HepG2 (cell line): ENCODE results near the gene PPM1M. TPM values are rescaled to one million over a fixed set of nuclear protein-coding genes. Genes with fewer than 3 reads are reported as not detected.
A peak's percentile ranks its signal among the peaks of the same experiment; 100 is the strongest.

ENCODE experiments used
- CBX5 ChIP-seq: sonication (generic); formaldehyde crosslinking; IDR thresholded peaks from 2 replicates; pipeline ENCODE4 v1.4.0; 2020; ENCODE audit warnings: missing genetic modification reagents, borderline replicate concordance
- CREBL2 ChIP-seq: sonication (generic); formaldehyde crosslinking; IDR thresholded peaks from 2 replicates; pipeline ENCODE4 v1.8.1; 2023; ENCODE audit warnings: missing genetic modification reagents, mild to moderate bottlenecking, borderline replicate concordance
- DR1 ChIP-seq: sonication (generic); formaldehyde crosslinking; IDR thresholded peaks from 2 replicates; pipeline ENCODE4 v1.8.0; 2021; ENCODE audit warnings: mild to moderate bottlenecking, missing genetic modification reagents, inconsistent platforms
- ETV6 ChIP-seq: sonication (generic); formaldehyde crosslinking; conservative IDR thresholded peaks from 2 replicates; pipeline ENCODE4 v1.4.0; 2020; ENCODE audit warnings: missing genetic modification reagents
- HMG20B ChIP-seq: conservative IDR thresholded peaks from 2 replicates; pipeline ENCODE4 v1.6.1; 2016; ENCODE audit warnings: missing genetic modification reagents, missing compliant biosample characterization
- HOMEZ ChIP-seq: IDR thresholded peaks from 2 replicates; pipeline ENCODE4 v1.6.1; 2016; ENCODE audit warnings: low read depth
- KAT7 ChIP-seq: IDR thresholded peaks from 2 replicates; pipeline ENCODE4 v1.6.1; 2018; ENCODE audit warnings: borderline replicate concordance, missing compliant biosample characterization
- MTF1 ChIP-seq: sonication (generic); formaldehyde crosslinking; IDR thresholded peaks from 2 replicates; pipeline ENCODE4 v1.5.0; 2020; ENCODE audit warnings: missing genetic modification reagents
- NBN ChIP-seq: fragments of 450-650 bp; conservative IDR thresholded peaks from 2 replicates; pipeline ENCODE4 v1.6.1; 2017
- PAX8 ChIP-seq: sonication (generic); formaldehyde crosslinking; IDR thresholded peaks from 2 replicates; pipeline ENCODE4 v1.8.0; 2022; ENCODE audit warnings: mild to moderate bottlenecking, missing genetic modification reagents, borderline replicate concordance
- PHF8 ChIP-seq: sonication (generic); formaldehyde crosslinking; IDR thresholded peaks from 2 replicates; pipeline ENCODE4 v1.5.0; 2020; ENCODE audit warnings: missing genetic modification reagents
- POLR2AphosphoS2 ChIP-seq: IDR thresholded peaks from 2 replicates; pipeline ENCODE4 v1.6.1; 2011; ENCODE audit warnings: low read depth, low read length, improper control_type of control experiment
- SALL1 ChIP-seq: sonication (generic); formaldehyde crosslinking; IDR thresholded peaks from 2 replicates; pipeline ENCODE4 v1.8.0; 2022; ENCODE audit warnings: mild to moderate bottlenecking, missing genetic modification reagents
- SCMH1 ChIP-seq: sonication (generic); formaldehyde crosslinking; IDR thresholded peaks from 2 replicates; pipeline ENCODE4 v1.9.0; 2021; ENCODE audit warnings: missing genetic modification reagents, mild to moderate bottlenecking, borderline replicate concordance
- SNAI1 ChIP-seq: sonication (generic); formaldehyde crosslinking; IDR thresholded peaks from 2 replicates; pipeline ENCODE4 v1.5.0; 2020; ENCODE audit warnings: mild to moderate bottlenecking, missing genetic modification reagents, borderline replicate concordance
- SNAPC2 ChIP-seq: sonication (generic); formaldehyde crosslinking; IDR thresholded peaks from 2 replicates; pipeline ENCODE4 v1.8.1; 2022; ENCODE audit warnings: mild to moderate bottlenecking, missing genetic modification reagents
- SP140L ChIP-seq: sonication (generic); formaldehyde crosslinking; IDR thresholded peaks from 2 replicates; pipeline ENCODE4 v1.4.0; 2020; ENCODE audit warnings: missing genetic modification reagents, borderline replicate concordance
- ZNF709 ChIP-seq: sonication (generic); formaldehyde crosslinking; IDR thresholded peaks from 2 replicates; pipeline ENCODE4 v1.5.0; 2020; ENCODE audit warnings: mild to moderate bottlenecking, missing genetic modification reagents
- ZNF776 ChIP-seq: sonication (generic); formaldehyde crosslinking; IDR thresholded peaks from 2 replicates; pipeline ENCODE4 v1.4.0; 2020; ENCODE audit warnings: mild to moderate bottlenecking, missing genetic modification reagents
- polyA plus RNA-seq, 8 experiments: library from polyadenylated mRNA; depleted of rRNA in 3 of 8; stranded (reverse) in 7 of 8; unstranded in 1 of 8; fragments of >200 nt; fragmentation: Illumina TruSeq in 4 of 8; extraction: Trizol in 4 of 8; gene quantifications; 2 replicates each; pipeline versions ENCODE4 v1.2.1 to v1.2.3, GENCODE V29; 2011 to 2016; ENCODE audit warnings: low read depth in 4 of 8, missing spikeins in 1 of 8, mixed read lengths in 1 of 8; ENCODE audit not compliant: insufficient read depth in 1 of 8
- total RNA-seq, 5 experiments: library from RNA; depleted of rRNA; stranded (reverse); fragments of >200 nt; fragmentation: Illumina TruSeq; extraction: Trizol; gene quantifications; 2 replicates each; pipeline ENCODE4 v1.2.3, GENCODE V29; 2016; ENCODE audit warnings: low read depth in 1 of 5
- TF ChIP-seq, protein P1 (sequence below): sonication (generic); formaldehyde crosslinking; IDR thresholded peaks from 2 replicates; pipeline ENCODE4 v1.4.0; 2020; ENCODE audit warnings: mild to moderate bottlenecking, missing genetic modification reagents
- TF ChIP-seq, protein P2 (sequence below): sonication (generic); formaldehyde crosslinking; IDR thresholded peaks from 2 replicates; pipeline ENCODE4 v1.8.1; 2023; ENCODE audit warnings: mild to moderate bottlenecking, missing genetic modification reagents
- TF ChIP-seq, protein P3 (sequence below): fragments of 450-650 bp; IDR thresholded peaks from 2 replicates; pipeline ENCODE4 v1.6.1; 2017
- TF ChIP-seq, protein P4 (sequence below): sonication (generic); formaldehyde crosslinking; IDR thresholded peaks from 2 replicates; pipeline ENCODE4 v1.5.0; 2020; ENCODE audit warnings: missing genetic modification reagents, mild to moderate bottlenecking, borderline replicate concordance

Gene PPM1M
- total and polyA plus RNA-seq, 2 of the 13 experiments (the other 11 are each of a cell fraction or from before 2014, with no cell fraction given) = 2.5 to 5.9 TPM

- TF ChIP-seq CREBL2 (CRISPR knock-in tag) = peak; percentile 70; the same call in 1 of the 2 replicates
- peak; percentile 7; the same call in 1 of the 2 replicates for TF ChIP-seq PAX8 (CRISPR knock-in tag)
- no peak for TF ChIP-seq ZNF776
- peak; percentile 91 for TF ChIP-seq PHF8 (CRISPR knock-in tag)
- no peak for TF ChIP-seq HOMEZ (CRISPR knock-in tag)
- peak; percentile 69; the same call in 1 of the 2 replicates for TF ChIP-seq MTF1 (CRISPR knock-in tag)
- TF ChIP-seq SP140L = no peak
- peak; percentile 81; the same call in 1 of the 2 replicates for TF ChIP-seq ETV6 (CRISPR knock-in tag)
- TF ChIP-seq NBN = no peak
- TF ChIP-seq HMG20B (CRISPR knock-in tag) = no peak
- TF ChIP-seq CBX5 = 0 out of 2 replicates have a peak, but pooled peaks have one; percentile 19
- no peak for TF ChIP-seq SCMH1 (CRISPR knock-in tag)
- peak; percentile 65; the same call in 1 of the 2 replicates for TF ChIP-seq DR1 (CRISPR knock-in tag)
- TF ChIP-seq KAT7 = peak; percentile 83; the same call in 1 of the 2 replicates
- peak; percentile 59; the same call in 1 of the 2 replicates for TF ChIP-seq POLR2AphosphoS2
- TF ChIP-seq ZNF709 (CRISPR knock-in tag) = no peak
- TF ChIP-seq, protein P1, sequence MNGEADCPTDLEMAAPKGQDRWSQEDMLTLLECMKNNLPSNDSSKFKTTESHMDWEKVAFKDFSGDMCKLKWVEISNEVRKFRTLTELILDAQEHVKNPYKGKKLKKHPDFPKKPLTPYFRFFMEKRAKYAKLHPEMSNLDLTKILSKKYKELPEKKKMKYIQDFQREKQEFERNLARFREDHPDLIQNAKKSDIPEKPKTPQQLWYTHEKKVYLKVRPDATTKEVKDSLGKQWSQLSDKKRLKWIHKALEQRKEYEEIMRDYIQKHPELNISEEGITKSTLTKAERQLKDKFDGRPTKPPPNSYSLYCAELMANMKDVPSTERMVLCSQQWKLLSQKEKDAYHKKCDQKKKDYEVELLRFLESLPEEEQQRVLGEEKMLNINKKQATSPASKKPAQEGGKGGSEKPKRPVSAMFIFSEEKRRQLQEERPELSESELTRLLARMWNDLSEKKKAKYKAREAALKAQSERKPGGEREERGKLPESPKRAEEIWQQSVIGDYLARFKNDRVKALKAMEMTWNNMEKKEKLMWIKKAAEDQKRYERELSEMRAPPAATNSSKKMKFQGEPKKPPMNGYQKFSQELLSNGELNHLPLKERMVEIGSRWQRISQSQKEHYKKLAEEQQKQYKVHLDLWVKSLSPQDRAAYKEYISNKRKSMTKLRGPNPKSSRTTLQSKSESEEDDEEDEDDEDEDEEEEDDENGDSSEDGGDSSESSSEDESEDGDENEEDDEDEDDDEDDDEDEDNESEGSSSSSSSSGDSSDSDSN (CRISPR knock-in tag) = peak; percentile 87; the same call in 1 of the 2 replicates
- TF ChIP-seq, protein P2, sequence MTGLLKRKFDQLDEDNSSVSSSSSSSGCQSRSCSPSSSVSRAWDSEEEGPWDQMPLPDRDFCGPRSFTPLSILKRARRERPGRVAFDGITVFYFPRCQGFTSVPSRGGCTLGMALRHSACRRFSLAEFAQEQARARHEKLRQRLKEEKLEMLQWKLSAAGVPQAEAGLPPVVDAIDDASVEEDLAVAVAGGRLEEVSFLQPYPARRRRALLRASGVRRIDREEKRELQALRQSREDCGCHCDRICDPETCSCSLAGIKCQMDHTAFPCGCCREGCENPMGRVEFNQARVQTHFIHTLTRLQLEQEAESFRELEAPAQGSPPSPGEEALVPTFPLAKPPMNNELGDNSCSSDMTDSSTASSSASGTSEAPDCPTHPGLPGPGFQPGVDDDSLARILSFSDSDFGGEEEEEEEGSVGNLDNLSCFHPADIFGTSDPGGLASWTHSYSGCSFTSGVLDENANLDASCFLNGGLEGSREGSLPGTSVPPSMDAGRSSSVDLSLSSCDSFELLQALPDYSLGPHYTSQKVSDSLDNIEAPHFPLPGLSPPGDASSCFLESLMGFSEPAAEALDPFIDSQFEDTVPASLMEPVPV (CRISPR knock-in tag) = no peak
- no peak for TF ChIP-seq SNAPC2 (CRISPR knock-in tag)
- peak; percentile 60; the same call in 1 of the 2 replicates for TF ChIP-seq SNAI1 (CRISPR knock-in tag)
- TF ChIP-seq, protein P3, sequence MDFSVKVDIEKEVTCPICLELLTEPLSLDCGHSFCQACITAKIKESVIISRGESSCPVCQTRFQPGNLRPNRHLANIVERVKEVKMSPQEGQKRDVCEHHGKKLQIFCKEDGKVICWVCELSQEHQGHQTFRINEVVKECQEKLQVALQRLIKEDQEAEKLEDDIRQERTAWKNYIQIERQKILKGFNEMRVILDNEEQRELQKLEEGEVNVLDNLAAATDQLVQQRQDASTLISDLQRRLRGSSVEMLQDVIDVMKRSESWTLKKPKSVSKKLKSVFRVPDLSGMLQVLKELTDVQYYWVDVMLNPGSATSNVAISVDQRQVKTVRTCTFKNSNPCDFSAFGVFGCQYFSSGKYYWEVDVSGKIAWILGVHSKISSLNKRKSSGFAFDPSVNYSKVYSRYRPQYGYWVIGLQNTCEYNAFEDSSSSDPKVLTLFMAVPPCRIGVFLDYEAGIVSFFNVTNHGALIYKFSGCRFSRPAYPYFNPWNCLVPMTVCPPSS = no peak
- TF ChIP-seq, protein P4, sequence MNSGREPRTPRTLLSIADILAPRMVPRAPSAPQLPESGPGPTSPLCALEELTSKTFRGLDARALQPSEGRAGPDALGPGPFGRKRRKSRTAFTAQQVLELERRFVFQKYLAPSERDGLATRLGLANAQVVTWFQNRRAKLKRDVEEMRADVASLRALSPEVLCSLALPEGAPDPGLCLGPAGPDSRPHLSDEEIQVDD (CRISPR knock-in tag) = no peak
- peak; percentile 51; the same call in 1 of the 2 replicates for TF ChIP-seq SALL1 (CRISPR knock-in tag)
These were observed 33.0 kb downstream of the PPM1M start, which contains the start of gene WDR82 (continued) for GRCh38 chr3:52278510-52279069.
